K562 (cell line): ENCODE measurements around the gene FOLR2. TPM values are rescaled to one million over a fixed set of nuclear protein-coding genes. Genes with fewer than 3 reads are reported as not detected.

Source experiments
- COPS2 ChIP-seq: fragments of 450-650 bp; conservative IDR thresholded peaks from 2 replicates; pipeline ENCODE4 v1.6.1; 2016; ENCODE audit warnings: mild to moderate bottlenecking, moderate library complexity
- MAFF ChIP-seq: IDR thresholded peaks from 2 replicates; pipeline ENCODE4 v1.6.1; 2012; ENCODE audit warnings: low read length, improper control_type of control experiment
- NCOR1 ChIP-seq: fragments of 450-650 bp; IDR thresholded peaks from 2 replicates; pipeline ENCODE4 v1.6.1; 2016; ENCODE audit warnings: mild to moderate bottlenecking, moderate library complexity
- NFATC3 ChIP-seq: fragments of 450-650 bp; IDR thresholded peaks from 2 replicates; pipeline ENCODE4 v1.6.1; 2017; ENCODE audit warnings: mild to moderate bottlenecking
- NR2F6 ChIP-seq: fragments of 450-650 bp; formaldehyde crosslinking; IDR thresholded peaks from 2 replicates; pipeline ENCODE4 v1.4.0; 2020; ENCODE audit warnings: mild to moderate bottlenecking
- PCBP1 ChIP-seq: fragments of 200-400 bp; formaldehyde crosslinking; IDR thresholded peaks from 2 replicates; pipeline ENCODE4 v1.6.1; 2018; ENCODE audit warnings: mild to moderate bottlenecking, low read depth, low read length; ENCODE audit not compliant: poor library complexity, severe bottlenecking
- PHF21A ChIP-seq: fragments of 450-650 bp; IDR thresholded peaks from 2 replicates; pipeline ENCODE4 v1.6.1; 2017; ENCODE audit warnings: low read depth, borderline replicate concordance
- POLR2G ChIP-seq: fragments of 200-400 bp; formaldehyde crosslinking; IDR thresholded peaks from 2 replicates; pipeline ENCODE4 v1.6.1; 2017; ENCODE audit warnings: low read depth, mild to moderate bottlenecking, antibody characterized with exemption, low read length, moderate library complexity
- PTRF ChIP-seq: fragments of 450-650 bp; IDR thresholded peaks from 2 replicates; pipeline ENCODE4 v1.6.1; 2016; ENCODE audit warnings: mild to moderate bottlenecking, missing genetic modification characterization, missing compliant biosample characterization
- TEAD2 ChIP-seq: fragments of 450-650 bp; IDR thresholded peaks from 2 replicates; pipeline ENCODE4 v1.6.1; 2016; ENCODE audit warnings: missing genetic modification characterization, control low read depth, missing compliant biosample characterization
- THAP7 ChIP-seq: fragments of 250-450 bp; sonication (Bioruptor Pico); IDR thresholded peaks from 2 replicates; pipeline ENCODE4 v1.5.0; 2021
- TRIM24 ChIP-seq, 2 experiments: fragments of 450-650 bp; IDR thresholded peaks; 2 replicates each; pipeline ENCODE4 v1.6.1; 2016
- ZBTB33 ChIP-seq: sonication (generic); formaldehyde crosslinking; IDR thresholded peaks from 2 replicates; pipeline ENCODE4 v1.8.1; 2023; ENCODE audit warnings: mild to moderate bottlenecking, missing genetic modification reagents
- ZFP1 ChIP-seq: fragments of 450-650 bp; formaldehyde crosslinking; IDR thresholded peaks from 2 replicates; pipeline ENCODE4 v1.4.0; 2020; ENCODE audit warnings: mild to moderate bottlenecking, mixed read lengths
- ZFX ChIP-seq: sonication (generic); formaldehyde crosslinking; IDR thresholded peaks from 2 replicates; pipeline ENCODE4 v1.8.0; 2022; ENCODE audit warnings: mild to moderate bottlenecking, missing genetic modification reagents, moderate library complexity
- ZNF134 ChIP-seq: fragments of 250-450 bp; sonication (Bioruptor Pico); conservative IDR thresholded peaks from 2 replicates; pipeline ENCODE4 v1.4.0; 2020
- ZNF232 ChIP-seq: sonication (generic); formaldehyde crosslinking; IDR thresholded peaks from 2 replicates; pipeline ENCODE4 v1.8.0; 2022; ENCODE audit warnings: mild to moderate bottlenecking, missing genetic modification reagents
- ZNF274 ChIP-seq: IDR thresholded peaks from 2 replicates; pipeline ENCODE4 v1.6.1; 2011; ENCODE audit warnings: low read depth, mild to moderate bottlenecking, low read length, moderate library complexity, borderline replicate concordance
- ZNF431 ChIP-seq: sonication (generic); formaldehyde crosslinking; IDR thresholded peaks from 2 replicates; pipeline ENCODE4 v1.8.0; 2022; ENCODE audit warnings: mild to moderate bottlenecking, missing genetic modification reagents
- ZNF507 ChIP-seq: conservative IDR thresholded peaks from 2 replicates; pipeline ENCODE4 v1.6.1; 2017; ENCODE audit warnings: missing genetic modification characterization, missing compliant biosample characterization
- polyA plus RNA-seq, 8 experiments: library from polyadenylated mRNA; depleted of rRNA in 4 of 8; stranded (reverse) in 5 of 8; unstranded in 3 of 8; fragments of >200 nt; fragmentation: Nextera tagmentation in 2 of 8; fragmentation: Illumina TruSeq in 1 of 8; extraction: Ambion mirVana in 2 of 8; extraction: Trizol in 1 of 8; gene quantifications; 2 replicates each; pipeline versions ENCODE4 v1.2.1 to v1.2.3, GENCODE V29; 2011 to 2014; ENCODE audit warnings: inconsistent platforms in 1 of 8, missing spikeins in 1 of 8
- total RNA-seq, 7 experiments: library from RNA; depleted of rRNA in 6 of 7; stranded (reverse); fragments of >200 nt in 6 of 7; fragmentation: Illumina TruSeq in 2 of 7; extraction: Trizol in 2 of 7; gene quantifications; 2 replicates each; pipeline versions ENCODE4 v1.2.1 to v1.2.3, GENCODE V29; 2011 to 2021; ENCODE audit warnings: low replicate concordance in 1 of 7
- TF ChIP-seq, protein P1 (sequence below): fragments of 450-650 bp; IDR thresholded peaks from 2 replicates; pipeline ENCODE4 v1.6.1; 2016; ENCODE audit warnings: missing biosample characterization, missing genetic modification characterization
- TF ChIP-seq, protein P2 (sequence below): sonication (generic); formaldehyde crosslinking; IDR thresholded peaks from 2 replicates; pipeline ENCODE4 v1.9.0; 2022; ENCODE audit warnings: mild to moderate bottlenecking, missing genetic modification reagents
- TF ChIP-seq, protein P3 (sequence below): fragments of 250-450 bp; sonication (Bioruptor Pico); IDR thresholded peaks from 2 replicates; pipeline ENCODE4 v1.8.0; 2022; ENCODE audit warnings: moderate library complexity, mild to moderate bottlenecking, inconsistent platforms

FOLR2 gene
- total and polyA plus RNA-seq, 9 of the 15 experiments (the other 6 are each of a cell fraction or from before 2014, with no cell fraction given) = 0.27 TPM; not detected in 8

- TF ChIP-seq ZNF134 (CRISPR knock-in tag) = no peak
- TF ChIP-seq, protein P1, sequence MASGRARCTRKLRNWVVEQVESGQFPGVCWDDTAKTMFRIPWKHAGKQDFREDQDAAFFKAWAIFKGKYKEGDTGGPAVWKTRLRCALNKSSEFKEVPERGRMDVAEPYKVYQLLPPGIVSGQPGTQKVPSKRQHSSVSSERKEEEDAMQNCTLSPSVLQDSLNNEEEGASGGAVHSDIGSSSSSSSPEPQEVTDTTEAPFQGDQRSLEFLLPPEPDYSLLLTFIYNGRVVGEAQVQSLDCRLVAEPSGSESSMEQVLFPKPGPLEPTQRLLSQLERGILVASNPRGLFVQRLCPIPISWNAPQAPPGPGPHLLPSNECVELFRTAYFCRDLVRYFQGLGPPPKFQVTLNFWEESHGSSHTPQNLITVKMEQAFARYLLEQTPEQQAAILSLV (tag) = no peak
- no peak for TF ChIP-seq ZBTB33 (CRISPR knock-in tag)
- TF ChIP-seq, protein P2, sequence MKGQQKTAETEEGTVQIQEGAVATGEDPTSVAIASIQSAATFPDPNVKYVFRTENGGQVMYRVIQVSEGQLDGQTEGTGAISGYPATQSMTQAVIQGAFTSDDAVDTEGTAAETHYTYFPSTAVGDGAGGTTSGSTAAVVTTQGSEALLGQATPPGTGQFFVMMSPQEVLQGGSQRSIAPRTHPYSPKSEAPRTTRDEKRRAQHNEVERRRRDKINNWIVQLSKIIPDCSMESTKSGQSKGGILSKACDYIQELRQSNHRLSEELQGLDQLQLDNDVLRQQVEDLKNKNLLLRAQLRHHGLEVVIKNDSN (CRISPR knock-in tag) = no peak
- TF ChIP-seq TEAD2 (tag) = no peak
- TF ChIP-seq PCBP1 = peak; percentile 73
- no peak for TF ChIP-seq PTRF
- no peak for TF ChIP-seq ZNF507 (tag)
- TF ChIP-seq NCOR1 = no peak
- no peak for TF ChIP-seq THAP7
- TF ChIP-seq NR2F6 (CRISPR knock-in tag) = no peak
- no peak for TF ChIP-seq TRIM24 (IDR thresholded peaks at IDR 0.05)
- no peak for TF ChIP-seq POLR2G
- no peak for TF ChIP-seq COPS2
- no peak for TF ChIP-seq ZNF431 (CRISPR knock-in tag)
- no peak for TF ChIP-seq PHF21A
- TF ChIP-seq ZNF274 = no peak
- TF ChIP-seq ZFX (CRISPR knock-in tag) = peak; percentile 27
- TF ChIP-seq ZFP1 (CRISPR knock-in tag) = no peak
- no peak for TF ChIP-seq NFATC3
- no peak for TF ChIP-seq MAFF
- TF ChIP-seq ZNF232 (CRISPR knock-in tag) = no peak
- TF ChIP-seq, protein P3, sequence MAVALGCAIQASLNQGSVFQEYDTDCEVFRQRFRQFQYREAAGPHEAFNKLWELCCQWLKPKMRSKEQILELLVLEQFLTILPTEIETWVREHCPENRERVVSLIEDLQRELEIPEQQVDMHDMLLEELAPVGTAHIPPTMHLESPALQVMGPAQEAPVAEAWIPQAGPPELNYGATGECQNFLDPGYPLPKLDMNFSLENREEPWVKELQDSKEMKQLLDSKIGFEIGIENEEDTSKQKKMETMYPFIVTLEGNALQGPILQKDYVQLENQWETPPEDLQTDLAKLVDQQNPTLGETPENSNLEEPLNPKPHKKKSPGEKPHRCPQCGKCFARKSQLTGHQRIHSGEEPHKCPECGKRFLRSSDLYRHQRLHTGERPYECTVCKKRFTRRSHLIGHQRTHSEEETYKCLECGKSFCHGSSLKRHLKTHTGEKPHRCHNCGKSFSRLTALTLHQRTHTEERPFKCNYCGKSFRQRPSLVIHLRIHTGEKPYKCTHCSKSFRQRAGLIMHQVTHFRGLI = no peak
Observed at GRCh38 chr11:72222907-72223614, 6.5 kb downstream of the FOLR2 start (continued).
